ENCODE data around the gene MAP7.

The MAP7 gene

DNA sequence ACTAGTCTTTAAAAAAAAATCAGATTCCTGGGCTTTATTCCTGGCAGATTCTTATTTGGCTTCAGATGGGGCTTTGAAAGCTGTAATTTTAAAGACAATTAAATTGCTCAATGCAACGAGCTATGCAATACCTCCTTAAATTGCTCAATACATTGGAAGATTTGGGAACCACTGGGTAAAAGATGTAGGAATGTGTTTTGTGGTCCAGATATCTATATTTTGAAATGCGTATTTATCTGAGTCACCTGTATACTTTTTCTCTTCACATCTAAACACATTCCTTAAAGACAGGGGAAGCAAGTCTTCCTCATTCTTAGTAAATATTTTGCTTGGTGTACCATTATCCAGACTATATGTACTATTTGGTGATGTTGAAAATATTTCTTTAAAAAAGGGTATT, 29.6 kb upstream of the MAP7 start:
- POLR2A ChIA-PET (ENCODE audit: low non-redundant PET) = no interaction called here
- CTCF ChIA-PET = interaction anchor here (0.6 kb wide), 1 partner anchor 16 kb away, joined by 3 read pairs; no protein-coding TSS in a partner anchor
- no peak for DNase-seq (ENCODE audit: low spot score)
- H3K27ac ChIP-seq = no peak overlapping the region
- TF ChIP-seq, protein P1, sequence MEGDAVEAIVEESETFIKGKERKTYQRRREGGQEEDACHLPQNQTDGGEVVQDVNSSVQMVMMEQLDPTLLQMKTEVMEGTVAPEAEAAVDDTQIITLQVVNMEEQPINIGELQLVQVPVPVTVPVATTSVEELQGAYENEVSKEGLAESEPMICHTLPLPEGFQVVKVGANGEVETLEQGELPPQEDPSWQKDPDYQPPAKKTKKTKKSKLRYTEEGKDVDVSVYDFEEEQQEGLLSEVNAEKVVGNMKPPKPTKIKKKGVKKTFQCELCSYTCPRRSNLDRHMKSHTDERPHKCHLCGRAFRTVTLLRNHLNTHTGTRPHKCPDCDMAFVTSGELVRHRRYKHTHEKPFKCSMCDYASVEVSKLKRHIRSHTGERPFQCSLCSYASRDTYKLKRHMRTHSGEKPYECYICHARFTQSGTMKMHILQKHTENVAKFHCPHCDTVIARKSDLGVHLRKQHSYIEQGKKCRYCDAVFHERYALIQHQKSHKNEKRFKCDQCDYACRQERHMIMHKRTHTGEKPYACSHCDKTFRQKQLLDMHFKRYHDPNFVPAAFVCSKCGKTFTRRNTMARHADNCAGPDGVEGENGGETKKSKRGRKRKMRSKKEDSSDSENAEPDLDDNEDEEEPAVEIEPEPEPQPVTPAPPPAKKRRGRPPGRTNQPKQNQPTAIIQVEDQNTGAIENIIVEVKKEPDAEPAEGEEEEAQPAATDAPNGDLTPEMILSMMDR (conservative IDR thresholded peaks at IDR 0.05; ENCODE audit: low read depth) = no peak

DNA sequence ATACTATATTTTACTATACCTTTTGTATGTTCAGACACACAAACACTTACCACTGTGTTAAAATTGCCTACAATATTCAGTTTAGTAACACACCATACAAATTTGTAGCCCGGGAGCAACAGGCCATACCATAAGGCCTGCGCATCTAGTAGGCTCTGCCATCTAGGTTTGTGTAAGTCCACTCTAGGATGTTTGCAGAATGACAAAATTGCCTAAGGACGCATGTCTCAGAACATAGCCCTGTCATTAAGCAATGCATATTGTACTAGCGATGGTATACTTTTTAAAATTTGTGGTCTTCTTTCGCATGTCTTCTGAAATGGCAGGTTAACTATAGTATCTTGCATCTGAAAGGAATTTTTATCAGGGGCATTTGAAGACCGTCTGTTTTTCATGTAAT, 26.6 kb upstream of the MAP7 start:
- TF ChIP-seq, protein P1 (conservative IDR thresholded peaks at IDR 0.05; ENCODE audit: low read depth) = no peak
- CTCF ChIA-PET = no interaction called here
- no peak overlapping the region for H3K27ac ChIP-seq
- POLR2A ChIA-PET (ENCODE audit: low non-redundant PET) = no interaction called here
- DNase-seq (ENCODE audit: low spot score) = no peak

DNA sequence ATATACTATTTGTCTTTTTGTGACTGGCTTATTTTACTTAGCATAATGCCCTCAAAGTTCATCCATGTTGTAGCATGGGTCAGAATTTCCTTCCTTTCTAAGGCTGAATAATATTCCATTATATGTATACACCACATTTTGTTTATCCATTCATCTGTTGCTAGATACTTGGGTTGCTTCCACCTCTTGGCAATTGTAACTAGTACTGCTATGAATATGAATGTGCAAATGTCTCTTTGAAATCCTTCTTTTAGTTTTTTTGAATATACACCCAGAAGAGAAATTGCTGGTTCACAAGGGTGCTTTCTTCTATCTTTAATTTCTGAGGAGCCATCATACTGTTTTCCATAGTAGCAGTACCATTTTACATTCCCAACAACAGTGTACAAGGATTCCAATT, 21.3 kb upstream of the MAP7 start:
- no peak overlapping the region for H3K27ac ChIP-seq
- ChIA-PET POLR2A (ENCODE audit: low non-redundant PET) (no interaction called here), CTCF (no interaction called here)
- TF ChIP-seq, protein P1 (conservative IDR thresholded peaks at IDR 0.05; ENCODE audit: low read depth) = no peak
- DNase-seq (ENCODE audit: low spot score) = no peak

DNA sequence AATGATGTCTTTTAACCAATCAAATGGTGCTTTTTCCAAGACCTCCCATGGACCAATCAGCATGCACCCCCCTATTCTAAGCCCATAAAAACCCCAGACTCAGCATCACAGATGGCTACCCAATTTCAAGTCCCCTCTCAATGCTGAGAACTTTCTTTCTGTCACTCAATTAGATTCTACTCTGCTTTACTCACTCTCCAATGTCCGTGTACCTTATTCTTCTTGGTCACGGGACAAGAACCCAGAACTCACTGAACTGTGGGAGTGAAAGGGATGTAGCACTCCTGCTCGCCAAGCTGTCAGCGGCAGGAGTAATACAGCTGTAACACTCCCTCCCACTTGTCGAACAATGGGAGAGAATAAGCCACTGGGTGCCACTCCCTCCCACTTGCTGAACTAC, 20.8 kb upstream of the MAP7 start:
- ChIA-PET CTCF (no interaction called here), POLR2A (ENCODE audit: low non-redundant PET) (no interaction called here)
- H3K27ac ChIP-seq = no peak overlapping the region
- DNase-seq (ENCODE audit: low spot score) = no peak
- TF ChIP-seq, protein P1 (conservative IDR thresholded peaks at IDR 0.05; ENCODE audit: low read depth) = no peak

DNA sequence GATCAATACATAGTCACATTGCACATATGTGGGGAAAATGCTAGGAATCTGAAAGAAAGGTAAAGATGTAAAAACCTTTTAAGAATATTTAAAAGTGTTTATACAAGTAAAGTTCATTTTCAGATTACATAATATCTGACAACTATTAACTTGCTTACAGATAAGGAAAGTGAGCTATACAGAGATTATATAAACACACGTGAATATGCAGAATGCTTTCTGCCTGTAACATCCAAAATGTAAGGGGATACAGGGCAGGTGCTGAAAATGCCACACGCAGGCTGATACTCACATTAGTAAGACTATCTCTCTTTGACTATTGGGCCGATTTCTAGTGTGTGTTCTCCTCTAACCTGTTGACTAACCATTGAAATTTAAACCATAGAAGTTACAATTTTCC, 17.9 kb upstream of the MAP7 start:
- ChIA-PET POLR2A (ENCODE audit: low non-redundant PET) (no interaction called here), CTCF (interaction anchor here (1.4 kb wide), 1 partner anchor 16 kb away, joined by 3 read pairs; no protein-coding TSS in a partner anchor)
- DNase-seq (ENCODE audit: low spot score) = no peak
- no peak overlapping the region for H3K27ac ChIP-seq
- TF ChIP-seq, protein P1 (conservative IDR thresholded peaks at IDR 0.05; ENCODE audit: low read depth) = no peak

DNA sequence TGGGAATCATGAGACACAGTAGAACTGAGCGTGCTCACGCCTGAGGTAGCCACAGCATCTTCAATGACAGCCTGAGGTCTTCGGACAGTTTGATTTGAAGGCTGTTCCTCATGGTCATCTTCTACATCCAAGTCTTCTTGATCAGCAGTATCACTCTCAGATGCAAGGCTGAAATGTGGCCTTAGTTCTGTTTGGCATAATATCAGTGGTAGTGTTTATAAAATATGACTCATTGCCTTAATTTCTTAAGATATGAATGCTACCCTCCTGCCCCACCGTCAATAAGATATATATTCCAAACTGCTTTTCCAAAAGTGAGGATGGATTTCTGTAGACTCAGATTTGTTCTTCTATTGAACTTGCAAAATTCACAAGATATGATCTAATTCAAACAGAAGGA, 17.5 kb upstream of the MAP7 start:
- ChIA-PET POLR2A (ENCODE audit: low non-redundant PET) (no interaction called here), CTCF (interaction anchor here (1.4 kb wide), 1 partner anchor 16 kb away, joined by 3 read pairs; no protein-coding TSS in a partner anchor)
- H3K27ac ChIP-seq = no peak overlapping the region
- no peak for DNase-seq (ENCODE audit: low spot score)
- TF ChIP-seq, protein P1 (conservative IDR thresholded peaks at IDR 0.05; ENCODE audit: low read depth) = no peak

DNA sequence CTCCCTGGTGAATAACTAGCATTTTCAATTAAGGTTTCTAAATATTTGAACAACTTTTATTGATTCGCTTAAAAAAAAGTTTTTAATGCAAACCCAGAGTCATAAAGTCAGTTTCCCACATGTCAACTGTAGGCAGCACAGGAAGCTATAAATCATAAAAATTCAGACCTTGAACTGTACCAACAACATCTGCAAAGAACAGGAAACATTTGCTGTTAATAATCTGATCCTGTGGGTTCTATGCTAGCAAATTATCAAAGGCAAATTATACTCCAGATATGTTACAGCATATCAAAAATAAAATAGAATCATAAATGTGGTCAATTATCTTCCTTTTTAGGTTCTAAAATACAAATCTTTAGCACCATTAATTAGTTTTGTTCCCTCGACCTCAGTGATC, 16.6 kb upstream of the MAP7 start:
- DNase-seq (ENCODE audit: low spot score) = no peak
- H3K27ac ChIP-seq = no peak overlapping the region
- TF ChIP-seq, protein P1 (conservative IDR thresholded peaks at IDR 0.05; ENCODE audit: low read depth) = no peak
- ChIA-PET CTCF (interaction anchor here (0.7 kb wide), 1 partner anchor 310 kb away, joined by 4 read pairs; no protein-coding TSS in a partner anchor), POLR2A (ENCODE audit: low non-redundant PET) (no interaction called here)

Data from RWPE1 (cell line).